Peyer's patch (tissue), 4 donors: ENCODE results near the gene PEF1. TPM values are rescaled to one million over a fixed set of nuclear protein-coding genes. Genes with fewer than 3 reads are reported as not detected.

Experiments
- DNase-seq, 3 donors: peaks; one replicate each; pipeline ENCODE4 v3.0.0-alpha.2; 2017 to 2019
- H3K27ac ChIP-seq, 4 donors: fragments of 200-600 bp; sonication (generic); one replicate each; pipeline ENCODE4 v1.5.1; 2016 to 2019
- H3K27me3 ChIP-seq, 2 donors: fragments of 200-600 bp; sonication (generic); one replicate each; pipeline ENCODE4 v1.5.1; 2019
- H3K36me3 ChIP-seq, 3 donors: fragments of 200-600 bp; sonication (generic); one replicate each; pipeline ENCODE4 v1.5.1; 2016 to 2019
- H3K4me1 ChIP-seq, 4 donors: fragments of 200-600 bp; sonication (generic); one replicate each; pipeline ENCODE4 v1.5.1; 2016 to 2019
- H3K4me3 ChIP-seq, 4 donors: fragments of 200-600 bp; sonication (generic); 1 replicate in 3 of 4; 2 replicates in 1 of 4; pipeline ENCODE4 v1.5.1; 2016 to 2019; ENCODE audit warnings: mild to moderate bottlenecking in 1 of 4
- H3K9me3 ChIP-seq, 4 donors: fragments of 200-600 bp; sonication (generic); one replicate each; pipeline ENCODE4 v1.5.1; 2016 to 2019; ENCODE audit warnings: mild to moderate bottlenecking in 1 of 4
- POLR2A ChIP-seq, 2 donors: fragments of 450-650 bp; IDR thresholded peaks; one replicate each; pipeline ENCODE4 v1.5.1; 2017; ENCODE audit warnings: antibody characterized with exemption in 2 of 2, mild to moderate bottlenecking in 2 of 2, moderate library complexity in 2 of 2
- total RNA-seq, 4 donors: library from RNA; depleted of rRNA; stranded (reverse); fragments of >200 nt; gene quantifications; one replicate each; pipeline ENCODE4 v1.1.0, GENCODE V29; 2016
- TF ChIP-seq, protein P1 (sequence below), 6 experiments: fragments of 450-650 bp in 4 of 6; fragments of 200-600 bp in 2 of 6; sonication (generic) in 1 of 6; IDR thresholded peaks; one replicate each; pipeline ENCODE4 v1.5.1; 2017 to 2019; ENCODE audit warnings: antibody characterized with exemption in 6 of 6, mild to moderate bottlenecking in 3 of 6, moderate library complexity in 1 of 6

Gene PEF1
- total RNA-seq, 4 donors from 2014 or later: 49.5 to 116 (median 59.8) TPM

DNA sequence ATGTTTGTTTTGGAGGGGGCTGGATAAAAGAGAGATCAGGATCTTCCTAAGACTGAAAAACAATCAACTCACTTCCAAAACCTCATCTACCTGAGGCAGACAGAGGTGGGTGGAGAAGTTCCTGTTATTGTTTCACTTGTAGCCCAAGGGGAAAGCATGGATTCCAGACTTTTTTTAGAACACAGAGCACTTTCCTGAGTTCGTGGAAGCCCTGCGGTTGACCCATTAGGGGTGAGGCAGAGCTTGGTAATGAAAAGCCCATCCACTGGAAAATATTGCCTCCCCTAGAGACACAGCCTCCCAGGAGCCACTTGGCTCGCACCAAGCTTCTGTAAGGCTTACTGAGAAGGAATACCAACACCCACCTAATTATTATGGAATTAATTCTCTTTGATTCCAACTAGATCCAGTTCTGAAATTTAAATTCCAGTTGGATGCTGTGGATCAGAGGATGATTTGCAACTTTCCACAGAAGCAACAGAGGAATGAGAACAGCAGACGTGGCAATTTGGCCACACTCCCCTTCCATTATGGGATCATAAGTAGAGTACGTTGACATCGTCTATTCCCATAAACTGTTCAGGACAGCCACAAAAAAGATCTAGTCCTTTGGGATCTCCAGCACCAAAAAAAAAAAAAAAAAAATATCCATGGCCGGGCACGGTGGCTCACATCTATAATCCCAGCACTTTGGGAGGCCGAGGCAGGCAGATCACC lies 4.1 kb upstream of the PEF1 start:
- peaks cover 0 to 13% (median 2%) of the 10 kb centered on the region in 4 donors for H3K4me1 ChIP-seq
- no peaks in the 10 kb centered on the region for H3K36me3 ChIP-seq
- TF ChIP-seq, protein P1, sequence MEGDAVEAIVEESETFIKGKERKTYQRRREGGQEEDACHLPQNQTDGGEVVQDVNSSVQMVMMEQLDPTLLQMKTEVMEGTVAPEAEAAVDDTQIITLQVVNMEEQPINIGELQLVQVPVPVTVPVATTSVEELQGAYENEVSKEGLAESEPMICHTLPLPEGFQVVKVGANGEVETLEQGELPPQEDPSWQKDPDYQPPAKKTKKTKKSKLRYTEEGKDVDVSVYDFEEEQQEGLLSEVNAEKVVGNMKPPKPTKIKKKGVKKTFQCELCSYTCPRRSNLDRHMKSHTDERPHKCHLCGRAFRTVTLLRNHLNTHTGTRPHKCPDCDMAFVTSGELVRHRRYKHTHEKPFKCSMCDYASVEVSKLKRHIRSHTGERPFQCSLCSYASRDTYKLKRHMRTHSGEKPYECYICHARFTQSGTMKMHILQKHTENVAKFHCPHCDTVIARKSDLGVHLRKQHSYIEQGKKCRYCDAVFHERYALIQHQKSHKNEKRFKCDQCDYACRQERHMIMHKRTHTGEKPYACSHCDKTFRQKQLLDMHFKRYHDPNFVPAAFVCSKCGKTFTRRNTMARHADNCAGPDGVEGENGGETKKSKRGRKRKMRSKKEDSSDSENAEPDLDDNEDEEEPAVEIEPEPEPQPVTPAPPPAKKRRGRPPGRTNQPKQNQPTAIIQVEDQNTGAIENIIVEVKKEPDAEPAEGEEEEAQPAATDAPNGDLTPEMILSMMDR (IDR thresholded peaks at IDR 0.05): no peak
- TF ChIP-seq POLR2A (IDR thresholded peaks at IDR 0.05): no peak
- no peak for DNase-seq
- H3K27me3 ChIP-seq: no peaks in the 10 kb centered on the region
- no peaks in the 10 kb centered on the region for H3K9me3 ChIP-seq
- H3K4me3 ChIP-seq: no peak overlapping the region
- H3K27ac ChIP-seq: peak overlapping the region in 1 of 4 donors; percentile 30

DNA sequence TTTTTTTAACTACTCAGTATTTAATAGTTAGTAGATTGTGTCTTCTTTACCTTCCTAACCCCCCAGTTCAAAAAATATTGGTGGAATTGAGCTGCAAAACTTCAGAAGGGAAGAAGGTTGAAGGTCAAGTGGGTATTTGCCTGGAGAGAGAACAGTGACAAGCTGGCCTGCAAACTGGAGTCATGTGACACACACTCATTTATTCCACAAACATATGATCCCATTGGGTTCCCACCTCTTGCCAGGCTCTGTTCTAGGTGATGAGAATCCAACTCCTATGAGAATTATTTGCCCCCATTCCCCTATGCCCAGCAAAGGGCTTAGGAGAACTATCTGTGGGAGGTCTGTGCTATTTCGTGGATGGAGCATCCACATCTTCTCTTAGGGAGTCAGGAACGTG lies 3.5 kb upstream of the PEF1 start:
- no peaks in the 10 kb centered on the region for H3K36me3 ChIP-seq
- H3K27ac ChIP-seq: peak overlapping the region in 1 of 4 donors; percentile 30
- no peak for DNase-seq
- no peaks in the 10 kb centered on the region for H3K27me3 ChIP-seq
- peaks cover 0 to 19% (median 6%) of the 10 kb centered on the region in 4 donors for H3K4me1 ChIP-seq
- no peaks in the 10 kb centered on the region for H3K9me3 ChIP-seq
- TF ChIP-seq, protein P1 (IDR thresholded peaks at IDR 0.05): no peak
- TF ChIP-seq POLR2A (IDR thresholded peaks at IDR 0.05): no peak
- no peak overlapping the region for H3K4me3 ChIP-seq

DNA sequence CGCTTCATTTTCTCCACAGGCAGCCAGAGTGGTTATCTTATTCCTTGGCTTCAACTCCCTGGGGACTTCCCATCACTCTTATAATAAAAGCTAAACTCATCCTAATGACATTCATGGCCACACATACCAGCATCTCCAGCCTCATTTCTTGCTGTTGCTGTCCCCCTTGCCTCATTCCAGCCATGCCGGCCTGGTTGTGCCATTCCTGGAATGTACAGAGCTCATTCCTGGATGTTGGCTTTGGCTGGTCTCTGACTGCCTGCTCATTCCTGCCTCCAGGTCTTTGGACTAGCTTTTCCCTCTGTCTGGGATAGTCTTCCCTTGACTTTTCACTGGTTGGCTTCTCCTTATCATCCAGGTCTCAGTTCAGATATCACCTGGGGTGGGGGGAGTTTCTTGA lies 2.4 kb upstream of the PEF1 start:
- H3K4me3 ChIP-seq: no peak overlapping the region
- no peaks in the 10 kb centered on the region for H3K36me3 ChIP-seq
- no peak for DNase-seq
- peaks cover 0 to 30% (median 6%) of the 10 kb centered on the region in 4 donors for H3K4me1 ChIP-seq
- TF ChIP-seq POLR2A (IDR thresholded peaks at IDR 0.05): no peak
- TF ChIP-seq, protein P1 (IDR thresholded peaks at IDR 0.05): no peak
- no peaks in the 10 kb centered on the region for H3K9me3 ChIP-seq
- H3K27me3 ChIP-seq: no peaks in the 10 kb centered on the region
- H3K27ac ChIP-seq: no peak overlapping the region

DNA sequence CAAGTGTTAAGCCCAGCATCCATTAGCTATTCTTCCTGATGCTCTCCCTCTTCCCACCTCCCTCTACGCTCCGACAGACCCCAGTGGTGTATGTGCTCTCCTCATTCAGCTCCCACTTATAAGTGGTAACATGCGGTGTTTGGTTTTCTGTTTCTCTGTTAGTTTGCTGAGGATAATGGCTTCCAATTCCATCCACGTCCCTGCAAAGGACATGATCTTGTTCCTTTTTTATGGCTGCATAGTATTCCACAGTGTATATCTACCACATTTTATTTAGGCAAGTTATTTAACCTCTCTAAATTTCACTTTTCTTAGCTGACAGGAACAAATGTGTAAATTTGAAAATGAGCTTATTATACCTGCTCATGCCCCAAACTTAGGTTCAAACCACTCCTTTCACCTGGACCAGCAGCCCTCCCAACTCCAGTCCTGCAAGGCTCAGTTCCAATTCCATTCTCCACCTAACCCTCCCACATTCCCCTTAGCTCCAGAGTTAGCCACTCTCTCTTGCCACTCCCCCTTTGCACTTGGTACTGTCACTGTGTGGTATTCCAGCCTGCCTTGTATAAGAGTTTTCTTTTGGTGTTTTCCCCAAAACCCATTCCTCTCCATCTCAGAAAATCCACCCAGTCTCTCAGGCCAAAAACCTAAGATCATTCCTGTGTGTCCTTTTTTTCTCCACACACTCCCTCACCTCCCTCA lies 1.7 kb upstream of the PEF1 start:
- Histone ChIP-seq H3K27ac (no peak overlapping the region), H3K9me3 (no peaks in the 10 kb centered on the region), H3K27me3 (no peaks in the 10 kb centered on the region), H3K4me3 (no peak overlapping the region), H3K36me3 (no peaks in the 10 kb centered on the region), H3K4me1 (peaks cover 0 to 33% (median 6%) of the 10 kb centered on the region in 4 donors)
- TF ChIP-seq, protein P1 (IDR thresholded peaks at IDR 0.05): no peak
- TF ChIP-seq POLR2A (IDR thresholded peaks at IDR 0.05): no peak
- no peak for DNase-seq

DNA sequence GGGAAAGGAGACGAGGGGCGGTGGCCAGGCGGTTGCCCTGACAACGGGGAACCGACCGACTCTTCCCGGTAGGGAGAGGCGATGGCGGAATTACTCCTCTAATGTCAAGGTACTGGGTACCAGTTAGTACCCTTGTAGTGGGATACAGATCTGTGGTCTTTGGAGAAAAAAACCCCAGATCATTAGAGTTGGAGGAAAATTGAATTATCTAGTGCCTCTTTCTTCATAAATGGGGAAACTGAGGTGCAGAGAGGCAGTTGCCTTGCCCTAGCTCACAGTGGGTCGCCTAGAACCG lies 545 bp upstream of the PEF1 start:
- H3K4me3 ChIP-seq: peak overlapping the region; percentile 69 to 87 (median 82)
- H3K27ac ChIP-seq: peak overlapping the region; percentile 91 to 97 (median 96)
- peaks cover 0 to 28% (median 6%) of the 10 kb centered on the region in 4 donors for H3K4me1 ChIP-seq
- H3K9me3 ChIP-seq: no peaks in the 10 kb centered on the region
- no peaks in the 10 kb centered on the region for H3K36me3 ChIP-seq
- DNase-seq: no peak
- TF ChIP-seq, protein P1 (IDR thresholded peaks at IDR 0.05): no peak
- no peak for TF ChIP-seq POLR2A (IDR thresholded peaks at IDR 0.05)
- no peaks in the 10 kb centered on the region for H3K27me3 ChIP-seq
